ENCODE measurements around the gene SLC35G3.
"Not testable (repeated sequence)": the region's sequence is repeated elsewhere in the genome, so short reads cannot be mapped to it uniquely, and the experiment has no call there.

Gene SLC35G3

DNA sequence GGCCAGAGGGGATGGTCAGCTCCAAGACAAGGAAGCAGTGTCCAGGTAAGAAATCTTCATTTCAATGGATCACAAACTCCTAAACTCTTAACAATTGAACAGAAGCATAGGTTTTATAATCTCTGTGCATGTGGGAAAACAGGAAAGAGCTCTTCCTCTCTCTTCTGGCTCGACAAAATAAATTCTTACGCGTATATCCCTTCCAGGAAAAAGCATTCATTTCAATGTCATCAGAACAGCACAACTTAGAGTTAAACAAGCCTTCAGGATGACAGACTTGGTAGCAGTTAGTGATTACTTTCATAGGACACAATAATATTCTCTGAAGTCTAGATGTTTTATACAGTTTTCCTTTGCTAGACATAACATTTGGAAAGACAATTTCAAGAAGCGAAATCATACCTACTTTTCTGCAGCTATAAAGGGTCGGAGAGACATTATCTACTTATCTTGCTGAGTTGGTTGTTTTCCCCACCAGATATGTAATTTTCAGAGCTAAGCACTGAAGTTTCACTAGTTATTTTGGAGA, 19.3 kb upstream of the SLC35G3 start:
- H3K9ac ChIP-seq: no peak overlapping the region
- 0 out of 2 replicates have a peak, but pooled peaks cover 7% of the 10 kb centered on the region for H3K9me3 ChIP-seq
- TF ChIP-seq Cebpa-rat (IDR thresholded peaks at IDR 0.05): no peak
- no peak overlapping the region for H3K4me3 ChIP-seq
- H3K27ac ChIP-seq: no peak overlapping the region
- H3K36me3 ChIP-seq: no peaks in the 10 kb centered on the region
- peaks cover 16% of the 10 kb centered on the region for H3K4me1 ChIP-seq
- H3K4me2 ChIP-seq: no peak overlapping the region
- no peaks in the 10 kb centered on the region for H3K27me3 ChIP-seq
- H4K20me1 ChIP-seq: no peaks in the 10 kb centered on the region

DNA sequence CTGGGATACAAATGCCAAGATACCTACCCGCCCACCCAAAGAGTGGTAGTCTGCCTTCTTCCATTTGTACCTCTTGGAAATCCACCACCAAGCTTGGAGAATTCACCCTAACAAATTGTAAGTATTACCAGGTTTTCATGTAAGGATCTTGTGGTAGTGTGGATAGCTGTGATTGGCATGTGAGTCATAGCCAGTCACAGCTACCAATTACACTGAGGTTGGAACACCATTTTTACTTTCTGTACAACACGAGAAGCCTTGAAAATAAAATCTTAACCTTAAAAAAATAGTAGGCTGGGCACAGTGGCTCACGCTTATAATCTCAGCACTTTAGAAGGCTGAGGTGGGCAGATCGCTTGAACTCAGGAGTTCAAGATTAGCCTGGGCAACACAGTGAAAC, 18.5 kb upstream of the SLC35G3 start:
- TF ChIP-seq Cebpa-rat (IDR thresholded peaks at IDR 0.05): no peak
- Histone ChIP-seq H3K4me2 (no peak overlapping the region), H3K4me1 (peaks cover 16% of the 10 kb centered on the region), H3K4me3 (no peak overlapping the region), H3K9ac (no peak overlapping the region), H4K20me1 (no peaks in the 10 kb centered on the region), H3K36me3 (no peaks in the 10 kb centered on the region), H3K9me3 (0 out of 2 replicates have a peak, but pooled peaks cover 7% of the 10 kb centered on the region), H3K27ac (no peak overlapping the region), H3K27me3 (no peaks in the 10 kb centered on the region)

DNA sequence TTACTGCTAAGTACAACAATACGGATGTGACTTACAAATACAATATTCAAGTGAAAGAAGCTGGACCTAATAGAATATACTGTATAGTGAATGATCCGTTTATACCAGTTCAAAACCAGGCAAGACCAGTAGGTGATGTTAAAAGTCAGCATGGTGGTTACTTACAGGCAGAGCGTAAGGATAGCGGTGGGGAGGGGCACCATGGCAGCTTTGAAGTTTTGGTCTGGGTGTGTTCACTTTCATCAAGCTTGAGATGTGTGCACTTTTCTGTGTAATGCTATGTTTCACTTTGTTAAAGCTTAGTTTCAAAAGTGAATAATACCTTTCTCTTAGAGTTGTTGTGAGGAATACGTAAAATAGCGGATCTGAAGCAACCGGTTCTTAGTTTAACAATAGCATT, 16.5 kb upstream of the SLC35G3 start:
- Histone ChIP-seq H3K27me3 (no peaks in the 10 kb centered on the region), H3K4me2 (no peak overlapping the region), H3K4me1 (peaks cover 11% of the 10 kb centered on the region), H4K20me1 (no peaks in the 10 kb centered on the region), H3K9ac (no peak overlapping the region), H3K27ac (no peak overlapping the region), H3K9me3 (0 out of 2 replicates have a peak, but pooled peaks cover 7% of the 10 kb centered on the region), H3K36me3 (no peaks in the 10 kb centered on the region), H3K4me3 (no peak overlapping the region)
- TF ChIP-seq Cebpa-rat (IDR thresholded peaks at IDR 0.05): no peak

DNA sequence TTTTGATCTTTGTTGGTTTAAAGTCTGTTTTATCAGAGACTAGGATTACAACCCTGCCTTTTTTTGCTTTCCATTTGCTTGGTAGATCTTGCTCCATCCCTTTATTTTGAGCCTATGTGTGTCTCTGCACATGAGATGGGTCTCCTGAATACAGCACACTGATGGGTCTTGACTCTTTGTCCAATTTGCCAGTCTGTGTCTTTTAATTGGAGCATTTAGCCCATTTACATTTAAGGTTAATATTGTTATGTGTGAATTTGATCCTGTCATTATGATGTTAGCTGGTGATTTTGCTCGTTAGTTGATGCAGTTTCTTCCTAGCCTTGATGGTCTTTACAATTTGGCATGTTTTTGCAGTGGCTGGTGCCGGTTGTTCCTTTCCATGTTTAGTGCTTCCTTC, 8.4 kb upstream of the SLC35G3 start:
- H3K4me3 ChIP-seq, H4K20me1 ChIP-seq, H3K4me1 ChIP-seq, H3K4me2 ChIP-seq, H3K27me3 ChIP-seq, H3K9ac ChIP-seq, H3K27ac ChIP-seq, H3K36me3 ChIP-seq: not testable (repeated sequence)
- H3K9me3 ChIP-seq: peaks cover 25% of the 10 kb centered on the region

DNA sequence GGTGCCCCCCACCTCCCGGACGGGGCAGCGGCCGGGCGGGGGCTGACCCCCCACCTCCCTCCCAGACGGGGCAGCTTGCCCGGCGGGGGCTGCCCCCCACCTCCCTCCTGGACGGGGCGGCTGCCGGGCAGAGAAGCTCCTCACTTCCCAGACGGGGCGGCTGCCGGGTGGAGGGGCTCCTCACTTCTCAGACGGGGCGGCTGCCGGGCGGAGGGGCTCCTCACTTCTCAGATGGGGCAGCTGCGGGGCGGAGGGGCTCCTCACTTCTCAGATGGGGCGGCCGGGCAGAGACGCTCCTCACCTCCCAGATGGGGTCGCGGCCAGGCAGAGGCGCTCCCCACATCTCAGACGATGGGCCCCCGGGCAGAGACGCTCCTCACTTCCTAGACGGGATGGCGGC, 869 bp upstream of the SLC35G3 start:
- peaks cover 37% of the 10 kb centered on the region for H3K9me3 ChIP-seq
- not testable (repeated sequence) for H3K4me2 ChIP-seq, H3K27me3 ChIP-seq, H3K9ac ChIP-seq, H3K36me3 ChIP-seq, H3K4me3 ChIP-seq, H3K4me1 ChIP-seq, H3K27ac ChIP-seq, H4K20me1 ChIP-seq

DNA sequence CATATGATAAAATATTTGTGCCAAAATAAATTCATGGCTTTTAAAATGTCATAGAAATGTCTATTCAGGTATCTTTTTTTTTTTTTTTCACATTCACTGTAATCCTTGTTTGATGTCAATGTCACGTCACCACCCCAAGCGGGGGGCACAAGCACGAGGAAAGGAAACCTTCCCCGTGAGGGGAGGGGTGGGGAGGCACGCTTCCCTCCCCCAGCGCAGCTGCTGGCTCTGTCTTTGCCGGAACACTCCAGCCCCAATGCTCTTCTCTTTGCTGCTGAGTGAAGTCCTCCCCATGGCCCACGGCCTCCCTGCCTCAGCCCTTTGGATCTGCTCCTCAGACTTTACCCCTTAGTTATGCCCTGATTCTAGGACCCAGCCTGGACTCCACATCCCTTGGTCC, 1.5 kb downstream of the SLC35G3 start:
- peaks cover 24% of the 10 kb centered on the region for H3K9me3 ChIP-seq
- H3K36me3 ChIP-seq: no peaks in the 10 kb centered on the region
- H3K27me3 ChIP-seq: no peaks in the 10 kb centered on the region
- TF ChIP-seq Cebpa-rat (IDR thresholded peaks at IDR 0.05): no peak
- H3K4me1 ChIP-seq: no peaks in the 10 kb centered on the region
- H3K4me3 ChIP-seq: no peak overlapping the region
- no peak overlapping the region for H3K9ac ChIP-seq
- H3K27ac ChIP-seq: no peak overlapping the region
- no peak overlapping the region for H3K4me2 ChIP-seq
- H4K20me1 ChIP-seq: no peaks in the 10 kb centered on the region

DNA sequence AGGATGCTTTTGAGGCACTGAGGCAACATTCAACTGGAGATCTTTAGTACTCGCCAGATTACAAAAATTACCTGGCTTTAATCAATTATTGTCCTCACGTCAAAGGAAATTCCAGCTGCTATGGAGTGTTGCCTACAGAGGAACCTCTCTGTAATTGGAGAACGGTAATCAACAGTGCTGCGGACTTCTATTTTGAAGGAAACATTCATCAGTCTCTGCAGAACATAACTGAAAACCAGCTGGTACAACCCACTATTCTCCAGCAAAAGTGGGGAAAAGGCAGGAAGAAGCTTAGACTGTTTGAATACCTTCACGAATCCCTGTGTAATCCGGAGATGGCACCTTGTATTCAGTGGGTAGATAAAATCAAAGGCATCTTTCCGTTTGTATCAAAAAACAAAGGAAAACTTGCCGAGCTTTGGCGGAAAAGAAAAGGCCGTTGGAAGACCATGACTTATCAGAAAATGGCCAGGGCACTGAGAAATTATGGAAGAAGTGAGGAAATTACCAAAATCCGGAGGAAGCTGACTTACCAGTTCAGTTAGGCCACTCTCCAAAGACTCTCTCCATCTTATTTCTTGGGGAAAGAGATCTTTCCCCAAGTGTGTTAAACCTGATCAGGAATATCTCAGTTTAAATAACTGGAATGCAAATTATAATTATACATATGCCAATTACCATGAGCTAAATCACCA, 3.0 kb downstream of the SLC35G3 start:
- no peaks in the 10 kb centered on the region for H4K20me1 ChIP-seq
- no peak for TF ChIP-seq Cebpa-rat (IDR thresholded peaks at IDR 0.05)

DNA sequence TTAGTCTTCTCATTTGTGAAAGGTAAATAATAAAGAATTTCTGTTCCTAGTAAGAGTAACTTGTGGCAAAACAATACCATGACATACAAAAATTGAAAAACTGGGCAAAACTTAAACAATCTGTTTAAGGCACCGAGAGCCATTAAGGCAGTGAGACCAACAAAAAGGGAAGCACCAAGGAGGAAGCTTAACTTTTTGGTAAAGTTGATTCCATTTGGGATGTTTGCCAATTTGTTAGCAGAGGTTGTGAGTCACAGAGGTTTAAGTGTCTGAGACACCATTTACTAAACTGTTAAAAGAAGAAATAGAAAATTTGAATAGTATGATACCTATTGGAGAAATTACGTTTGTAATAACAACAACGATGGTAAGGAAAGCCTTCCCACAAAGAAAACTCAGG, 4.9 kb downstream of the SLC35G3 start:
- no peak overlapping the region for H3K4me3 ChIP-seq
- no peaks in the 10 kb centered on the region for H3K27me3 ChIP-seq
- no peak overlapping the region for H3K9ac ChIP-seq
- no peak overlapping the region for H3K27ac ChIP-seq
- H3K4me1 ChIP-seq: no peaks in the 10 kb centered on the region
- no peak overlapping the region for H3K4me2 ChIP-seq
- TF ChIP-seq Cebpa-rat (IDR thresholded peaks at IDR 0.05): no peak
- H3K9me3 ChIP-seq: no peaks in the 10 kb centered on the region
- H3K36me3 ChIP-seq: no peaks in the 10 kb centered on the region
- no peaks in the 10 kb centered on the region for H4K20me1 ChIP-seq

More for the DNA sequence above, 3.0 kb downstream of the SLC35G3 start:
- no peaks in the 10 kb centered on the region for H3K36me3 ChIP-seq
- no peak overlapping the region for H3K4me3 ChIP-seq
- no peak overlapping the region for H3K27ac ChIP-seq
- no peak overlapping the region for H3K9ac ChIP-seq
- no peak overlapping the region for H3K4me2 ChIP-seq
- no peaks in the 10 kb centered on the region for H3K4me1 ChIP-seq
- H3K27me3 ChIP-seq: no peaks in the 10 kb centered on the region
- peaks cover 12% of the 10 kb centered on the region for H3K9me3 ChIP-seq

DNA sequence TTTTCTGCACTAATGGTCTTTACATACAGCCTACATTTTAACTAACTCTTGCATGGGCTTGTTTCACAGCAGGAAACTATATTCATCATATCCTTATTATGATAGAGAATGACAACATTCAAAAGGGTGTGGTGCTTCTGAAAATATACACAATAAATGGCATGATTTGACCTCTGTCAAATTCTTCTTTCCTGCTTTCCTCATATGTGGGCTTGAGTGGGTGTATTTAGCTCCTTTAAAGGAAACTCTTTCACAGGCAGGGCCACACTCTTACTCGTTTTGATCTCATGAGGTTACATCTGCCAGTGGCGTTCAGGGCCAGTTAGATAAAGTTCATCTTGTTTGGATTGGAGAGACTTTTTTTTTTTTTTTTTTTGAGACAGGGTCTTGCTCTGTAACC, 6.1 kb downstream of the SLC35G3 start:
- H3K27me3 ChIP-seq: no peaks in the 10 kb centered on the region
- H3K4me1 ChIP-seq: no peaks in the 10 kb centered on the region
- no peak overlapping the region for H3K4me2 ChIP-seq
- H3K9ac ChIP-seq: no peak overlapping the region
- no peaks in the 10 kb centered on the region for H3K9me3 ChIP-seq
- no peak overlapping the region for H3K27ac ChIP-seq
- no peaks in the 10 kb centered on the region for H4K20me1 ChIP-seq
- no peak overlapping the region for H3K4me3 ChIP-seq
- TF ChIP-seq Cebpa-rat (IDR thresholded peaks at IDR 0.05): no peak
- no peaks in the 10 kb centered on the region for H3K36me3 ChIP-seq

DNA sequence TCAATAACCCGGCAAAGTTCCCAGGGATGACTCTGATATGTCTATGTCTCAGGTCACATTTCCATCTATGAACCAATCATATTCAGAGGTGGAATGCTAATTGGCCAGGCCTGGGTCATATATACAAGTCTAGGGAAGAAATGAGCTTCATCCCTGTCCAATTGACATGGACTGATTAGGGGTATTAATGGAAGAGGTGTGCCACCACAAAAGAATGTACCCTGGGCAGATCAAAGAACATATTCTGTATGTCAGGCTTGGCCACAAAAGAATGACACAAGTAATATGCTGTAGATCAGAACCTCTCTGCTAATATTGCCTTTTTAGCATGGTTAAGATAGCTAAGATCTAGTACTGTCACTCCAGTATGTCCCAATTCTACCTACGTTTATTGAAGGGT, 6.7 kb downstream of the SLC35G3 start:
- H4K20me1 ChIP-seq: no peaks in the 10 kb centered on the region
- no peaks in the 10 kb centered on the region for H3K4me1 ChIP-seq
- no peak overlapping the region for H3K4me2 ChIP-seq
- H3K27ac ChIP-seq: no peak overlapping the region
- H3K36me3 ChIP-seq: no peaks in the 10 kb centered on the region
- H3K9me3 ChIP-seq: no peaks in the 10 kb centered on the region
- no peak for TF ChIP-seq Cebpa-rat (IDR thresholded peaks at IDR 0.05)
- no peak overlapping the region for H3K4me3 ChIP-seq
- H3K27me3 ChIP-seq: no peaks in the 10 kb centered on the region
- H3K9ac ChIP-seq: no peak overlapping the region

DNA sequence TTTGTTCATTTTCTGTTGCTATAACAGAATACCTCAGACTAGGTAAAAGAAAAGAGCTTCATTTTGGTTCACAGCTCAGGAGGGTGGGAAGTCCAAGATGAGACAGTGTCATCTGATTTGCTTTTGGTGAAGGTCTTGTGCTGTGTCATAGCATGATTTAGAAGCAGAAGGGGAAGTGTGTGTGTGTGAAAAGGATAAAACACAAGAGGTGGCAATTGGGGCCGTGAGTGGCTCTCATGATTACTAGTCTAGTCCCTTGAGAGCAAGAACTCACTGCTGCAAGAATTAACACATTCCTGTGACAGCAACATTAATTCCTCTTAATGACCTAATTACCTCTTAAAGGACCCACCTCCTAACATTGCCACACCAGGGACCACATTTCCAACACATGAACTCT, 8.3 kb downstream of the SLC35G3 start:
- no peak for TF ChIP-seq Cebpa-rat (IDR thresholded peaks at IDR 0.05)
- Histone ChIP-seq H3K36me3 (no peaks in the 10 kb centered on the region), H3K4me2 (no peak overlapping the region), H3K9me3 (no peaks in the 10 kb centered on the region), H3K4me3 (no peak overlapping the region), H3K4me1 (no peaks in the 10 kb centered on the region), H3K27me3 (no peaks in the 10 kb centered on the region), H3K9ac (no peak overlapping the region), H3K27ac (no peak overlapping the region), H4K20me1 (no peaks in the 10 kb centered on the region)
